Right cardiac atrium (tissue), 5 donors: ENCODE results near the gene PTBP1. TPM values are rescaled to one million over a fixed set of nuclear protein-coding genes. Genes with fewer than 3 reads are reported as not detected.

Experiments used
- ATAC-seq, 2 donors: fragments of 200-7000 bp; cut with Tn5 transposase; one replicate each; pipeline versions ENCODE4 v1.8.0 to v1.9.1; 2020; ENCODE audit warnings: moderate library complexity in 2 of 2, mild to moderate bottlenecking in 1 of 2
- DNase-seq, 3 donors: peaks; one replicate each; pipeline ENCODE4 v3.0.0-alpha.2; 2020
- H3K27ac ChIP-seq: one replicate; pipeline ENCODE4 v1.5.1; 2013; ENCODE audit warnings: mild to moderate bottlenecking, low read length, control low read depth, moderate library complexity
- H3K27me3 ChIP-seq: one replicate; pipeline ENCODE4 v1.6.1; 2013; ENCODE audit not compliant: control insufficient read depth, insufficient read depth
- H3K4me1 ChIP-seq: one replicate; pipeline ENCODE4 v1.6.1; 2013; ENCODE audit warnings: low read length; ENCODE audit not compliant: control insufficient read depth, insufficient read depth
- H3K4me3 ChIP-seq: one replicate; pipeline ENCODE4 v1.5.1; 2013; ENCODE audit warnings: low read length, control low read depth
- H3K9me3 ChIP-seq: one replicate; pipeline ENCODE4 v1.6.1; 2013; ENCODE audit warnings: low read length; ENCODE audit not compliant: control insufficient read depth
- WGBS: extraction: QIAGEN DNeasy Blood & Tissue Kit; methylation state at CpG from one replicate; pipeline ENCODE4 v1.1.7; 2013; 5-methylcytosine and 5-hydroxymethylcytosine counted together
- intact Hi-C, 4 donors: fragments of 100-400 bp; cut with DNase I; formaldehyde crosslinking; loops; one replicate each; pipeline versions ENCODE4 v1.11.0 to v1.14.0; 2022 to 2023
- polyA plus RNA-seq: library from polyadenylated mRNA; stranded (reverse); fragments of 200-250 nt; gene quantifications from one replicate; pipeline ENCODE4 v1.2.3, GENCODE V29; 2013
- total RNA-seq, 4 donors: library from RNA; stranded (reverse); fragmentation: NEBNext Ultra II Directional; extraction: Animal tissue kit (Norgen Biotek cat#: 25700); gene quantifications; one replicate each; pipeline ENCODE4 v1.2.1, GENCODE V29; 2021
- donor health status: healthy with polysubstance abuse.
- donor health status: DM: no; HTN: yes; CAD: no.
- donor health status: DM: no; HTN: no; CAD: no.
- donor health status: DM: no; HTN: yes; CAD: no; lungs with severe emphysema.
- donor health status: DM: yes; HTN: yes; CAD: no.

Gene PTBP1
- total and polyA plus RNA-seq, 5 donors: 42.9 to 119 (median 81.3) TPM

GRCh38 chr19:798415-799075 lies 1.3 kb downstream of the PTBP1 start:
- peak overlapping the region; percentile 99 for H3K4me3 ChIP-seq
- peaks cover 19% of the 10 kb centered on the region for H3K4me1 ChIP-seq
- H3K9me3 ChIP-seq: no peaks in the 10 kb centered on the region
- DNase-seq: peak in 2 of 3 donors; percentile 44 to 66
- no peak for ATAC-seq
- no peaks in the 10 kb centered on the region for H3K27me3 ChIP-seq
- peak overlapping the region; percentile 82 for H3K27ac ChIP-seq
- under 1% methylated on average over 44 of the region's 44 CpGs for WGBS
- intact Hi-C loops: no loop called here

GRCh38 chr19:799076-799881 lies 2.0 kb downstream of the PTBP1 start:
- 8% methylated on average over 28 of the region's 28 CpGs for WGBS
- peak in 2 of 3 donors; percentile 32 to 73 for DNase-seq
- no peaks in the 10 kb centered on the region for H3K27me3 ChIP-seq
- intact Hi-C loops: no loop called here
- H3K4me1 ChIP-seq: peaks cover 19% of the 10 kb centered on the region
- no peaks in the 10 kb centered on the region for H3K9me3 ChIP-seq
- peak overlapping the region; percentile 99 for H3K4me3 ChIP-seq
- no peak for ATAC-seq
- peak overlapping the region; percentile 82 for H3K27ac ChIP-seq

GRCh38 chr19:800360-801029 lies 3.2 kb downstream of the PTBP1 start:
- ATAC-seq (no peak), DNase-seq (peak in 2 of 3 donors; percentile 31 to 64)
- intact Hi-C loops: loop anchor here in 1 of 4 donors (10.0 kb wide), 1 partner anchor 54 kb away; the partner anchor contains the start of genes CFD and ELANE
- Histone ChIP-seq H3K4me3 (peak overlapping the region; percentile 1), H3K27ac (peak overlapping the region; percentile 27), H3K9me3 (no peaks in the 10 kb centered on the region), H3K4me1 (peaks cover 19% of the 10 kb centered on the region), H3K27me3 (no peaks in the 10 kb centered on the region)
- WGBS: 36% methylated on average over 17 of the region's 17 CpGs

GRCh38 chr19:801030-801860 lies 4.0 kb downstream of the PTBP1 start:
- Histone ChIP-seq H3K4me1 (peaks cover 15% of the 10 kb centered on the region), H3K27me3 (no peaks in the 10 kb centered on the region), H3K9me3 (no peaks in the 10 kb centered on the region), H3K4me3 (peak overlapping the region; percentile 1), H3K27ac (peak overlapping the region; percentile 27)
- 22% methylated on average over 29 of the region's 29 CpGs for WGBS
- intact Hi-C loops: loop anchor here in 1 of 4 donors (10.0 kb wide), 1 partner anchor 54 kb away; the partner anchor contains the start of genes CFD and ELANE
- ATAC-seq (peak; percentile 2 to 17), DNase-seq (peak; percentile 89 to 94 (median 93))

GRCh38 chr19:801861-802497 lies 4.7 kb downstream of the PTBP1 start:
- no peak overlapping the region for H3K27ac ChIP-seq
- H3K4me1 ChIP-seq: peaks cover 15% of the 10 kb centered on the region
- no peaks in the 10 kb centered on the region for H3K9me3 ChIP-seq
- DNase-seq: peak in 2 of 3 donors; percentile 56 to 80
- H3K27me3 ChIP-seq: no peaks in the 10 kb centered on the region
- H3K4me3 ChIP-seq: no peak overlapping the region
- intact Hi-C loops: loop anchor here in 1 of 4 donors (10.0 kb wide), 1 partner anchor 53 kb away; the partner anchor contains the start of genes CFD and ELANE
- peak; percentile 1 to 3 for ATAC-seq
- 24% methylated on average over 23 of the region's 23 CpGs for WGBS

GRCh38 chr19:802498-803098 lies 5.3 kb downstream of the PTBP1 start:
- Histone ChIP-seq H3K4me3 (no peak overlapping the region), H3K4me1 (peaks cover 15% of the 10 kb centered on the region), H3K9me3 (no peaks in the 10 kb centered on the region), H3K27ac (peak overlapping the region; percentile 5), H3K27me3 (no peaks in the 10 kb centered on the region)
- WGBS: 23% methylated on average over 28 of the region's 28 CpGs
- DNase-seq: peak in 1 of 3 donors; percentile 59
- intact Hi-C loops: loop anchor here in 1 of 4 donors (10.0 kb wide), 1 partner anchor 52 kb away; the partner anchor contains the start of genes CFD and ELANE
- ATAC-seq: no peak

- ATAC-seq: no peak
These were observed 5.9 kb downstream of the PTBP1 start for GRCh38 chr19:803099-803561.

GRCh38 chr19:803686-804418 lies 6.6 kb downstream of the PTBP1 start:
- no peaks in the 10 kb centered on the region for H3K27me3 ChIP-seq
- DNase-seq (peak in 2 of 3 donors; percentile 27 to 31), ATAC-seq (no peak)
- intact Hi-C loops: loop anchor here in 1 of 4 donors (10.0 kb wide), 1 partner anchor 51 kb away; the partner anchor contains the start of genes CFD and ELANE
- H3K4me1 ChIP-seq: peaks cover 15% of the 10 kb centered on the region
- H3K4me3 ChIP-seq: no peak overlapping the region
- H3K9me3 ChIP-seq: no peaks in the 10 kb centered on the region
- 71% methylated on average over 31 of the region's 31 CpGs for WGBS
- H3K27ac ChIP-seq: no peak overlapping the region

More at GRCh38 chr19:803099-803561, 5.9 kb downstream of the PTBP1 start:
- no peaks in the 10 kb centered on the region for H3K27me3 ChIP-seq
- peak in 1 of 3 donors; percentile 33 for DNase-seq
- peak overlapping the region; percentile 5 for H3K27ac ChIP-seq
- WGBS: 59% methylated on average over 17 of the region's 17 CpGs
- peaks cover 15% of the 10 kb centered on the region for H3K4me1 ChIP-seq
- H3K4me3 ChIP-seq: no peak overlapping the region
- H3K9me3 ChIP-seq: no peaks in the 10 kb centered on the region
- intact Hi-C loops: loop anchor here in 1 of 4 donors (10.0 kb wide), 1 partner anchor 52 kb away; the partner anchor contains the start of genes CFD and ELANE
